GM21576 (cell line): ENCODE results near the gene BNC1.
"Not testable (repeated sequence)": the region's sequence is repeated elsewhere in the genome, so short reads cannot be mapped to it uniquely, and the experiment has no call there.

Source experiments
- ATAC-seq: cut with Tn5 transposase; IDR thresholded peaks from one replicate; pipeline ENCODE4 v1.9.1; 2021; ENCODE audit warnings: mild to moderate bottlenecking, moderate library complexity; ENCODE audit not compliant: unreplicated experiment

Gene BNC1

GRCh38 chr15:83249030-83249343, 35.5 kb downstream of the BNC1 start:
- no peak for ATAC-seq

GRCh38 chr15:83248151-83249029, 36.1 kb downstream of the BNC1 start:
- no peak for ATAC-seq

- ATAC-seq: no peak
Observed at GRCh38 chr15:83243634-83244033, 40.8 kb downstream of the BNC1 start.

- no peak for ATAC-seq
Observed at GRCh38 chr15:83230242-83230641, 54.2 kb downstream of the BNC1 start.

DNA sequence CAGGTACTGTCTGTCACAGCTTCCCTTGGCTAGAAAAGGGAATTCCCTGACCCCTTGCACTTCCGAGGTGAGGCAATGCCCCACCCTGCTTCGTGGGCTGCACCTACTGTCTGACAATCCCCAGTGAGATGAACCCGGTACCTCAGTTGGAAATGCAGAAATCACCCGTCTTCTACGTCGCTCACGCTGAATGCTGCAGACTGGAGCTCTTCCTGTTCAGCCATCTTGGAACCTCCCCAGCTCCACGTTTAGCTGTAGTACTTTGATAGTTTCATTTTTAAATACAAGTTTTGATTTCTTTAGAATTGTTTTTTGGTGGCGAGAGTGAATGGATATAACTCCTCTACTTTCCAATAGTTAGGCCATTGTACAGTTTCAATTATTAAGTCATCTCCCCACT, 59.0 kb downstream of the BNC1 start:
- no peak for ATAC-seq

GRCh38 chr15:83221781-83222180, 62.7 kb downstream of the BNC1 start:
- not testable (repeated sequence) for ATAC-seq

DNA sequence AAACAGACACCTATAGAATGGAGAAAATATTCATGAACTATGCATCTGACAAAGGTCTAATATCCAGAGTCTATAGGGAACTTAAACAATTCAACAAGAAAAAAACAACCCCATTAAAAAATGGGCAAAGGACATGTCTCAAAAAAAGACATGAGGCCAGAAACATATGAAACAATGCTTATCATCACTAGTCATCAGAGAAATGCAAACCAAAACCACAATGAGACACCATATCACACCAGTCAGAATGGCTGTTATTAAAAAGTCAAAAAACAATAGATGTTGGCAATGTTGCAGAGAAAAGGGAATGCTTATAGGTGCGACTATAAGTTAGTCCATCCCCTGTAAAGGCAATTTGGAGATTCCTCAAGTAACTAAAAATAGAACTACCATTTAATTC, 65.4 kb downstream of the BNC1 start:
- no peak for ATAC-seq

DNA sequence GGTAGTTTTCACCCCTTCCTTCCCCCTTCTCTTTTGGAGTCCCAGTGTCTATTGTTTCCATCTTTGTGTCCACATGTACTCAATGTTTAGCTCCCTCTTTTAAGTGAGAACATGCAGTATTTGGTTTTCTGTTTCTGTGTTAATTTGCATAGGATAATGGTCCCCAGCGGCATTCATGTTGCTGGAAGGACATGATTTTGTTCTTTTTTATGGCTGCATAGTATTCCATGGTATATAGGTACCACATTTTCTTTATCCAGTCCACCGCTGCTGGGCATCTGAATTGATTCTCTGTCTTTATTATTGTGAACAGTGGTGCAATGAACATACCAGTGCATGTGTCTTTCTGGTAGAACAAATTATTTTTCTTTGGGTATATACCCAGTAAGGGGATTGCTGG, 69.2 kb downstream of the BNC1 start:
- no peak for ATAC-seq

DNA sequence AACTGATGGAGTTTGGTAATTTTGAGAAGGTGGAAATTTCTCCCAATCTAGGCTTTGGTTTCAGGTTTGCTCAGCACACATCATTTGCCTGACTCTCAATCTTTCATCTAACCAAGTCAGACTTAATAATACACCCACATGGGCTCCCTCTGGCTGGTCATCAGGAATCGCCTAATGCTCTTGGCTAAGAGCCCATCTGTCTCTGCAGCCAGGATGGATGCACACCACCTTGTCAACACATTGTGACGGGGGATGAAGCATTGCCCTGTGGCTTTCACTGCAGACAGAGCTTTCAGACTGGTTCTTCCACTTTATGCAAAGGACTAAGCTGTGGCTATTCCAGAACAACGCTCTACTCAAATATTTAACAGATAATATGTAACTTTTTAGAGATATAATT, 73.8 kb downstream of the BNC1 start:
- no peak for ATAC-seq

GRCh38 chr15:83209333-83209732, 75.1 kb downstream of the BNC1 start:
- ATAC-seq: no peak

DNA sequence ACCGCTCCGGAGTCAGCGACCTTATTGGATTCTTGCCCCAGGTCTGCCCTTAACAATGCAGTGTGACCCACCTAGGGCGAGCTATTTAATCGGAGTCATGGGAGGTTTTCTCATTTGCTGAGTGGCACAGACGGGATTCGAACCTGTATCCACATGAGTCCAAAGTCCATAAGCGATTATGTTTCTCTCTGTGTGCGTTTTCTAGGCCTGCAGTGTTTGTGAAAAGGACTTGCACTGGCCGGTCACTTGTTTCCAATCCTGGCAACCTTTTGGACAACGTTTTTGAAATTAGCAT, 76.2 kb downstream of the BNC1 start:
- ATAC-seq: no peak

DNA sequence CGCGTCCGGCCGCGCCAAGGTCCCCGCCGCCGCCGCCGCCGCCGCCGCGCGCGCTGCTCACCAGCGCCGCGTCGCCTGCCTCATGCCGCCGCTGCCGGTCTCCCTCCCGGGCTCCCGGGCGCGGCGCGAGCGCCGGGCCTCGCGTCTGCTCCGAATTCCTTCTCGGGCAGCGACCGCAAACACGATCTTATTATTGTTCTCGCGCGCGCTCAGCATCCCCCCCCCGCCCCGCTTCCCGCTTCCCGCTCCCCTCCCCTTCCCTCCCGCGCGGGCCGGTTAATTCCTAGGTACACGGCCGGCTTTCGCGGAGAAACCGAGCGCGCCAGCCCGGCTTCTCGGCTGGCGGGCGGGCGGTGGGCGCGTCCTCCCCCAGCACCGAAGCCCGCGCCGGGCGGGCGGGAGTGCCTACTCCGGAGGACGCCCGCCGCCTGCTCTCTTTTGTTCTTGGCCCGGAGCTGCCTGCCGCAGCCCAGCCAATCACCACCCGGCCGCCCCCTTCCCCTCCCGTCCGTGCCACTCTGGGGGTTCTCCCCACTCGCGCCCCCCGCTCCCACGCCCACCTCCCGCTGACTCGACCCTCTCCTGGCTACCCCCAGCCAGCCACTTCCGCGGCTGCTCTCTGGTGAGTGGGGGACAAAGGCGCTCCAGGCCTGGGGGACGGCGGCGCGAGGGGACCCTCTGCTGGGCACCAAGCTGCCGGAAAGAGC, 76.7 kb downstream of the BNC1 start, which contains the start of gene HDGFL3:
HDGFL3 (minus strand) TSS at position 164 of the 707 bp plus-strand sequence. CDS start 409 bp downstream, outside the sequence.
- ATAC-seq: no peak

DNA sequence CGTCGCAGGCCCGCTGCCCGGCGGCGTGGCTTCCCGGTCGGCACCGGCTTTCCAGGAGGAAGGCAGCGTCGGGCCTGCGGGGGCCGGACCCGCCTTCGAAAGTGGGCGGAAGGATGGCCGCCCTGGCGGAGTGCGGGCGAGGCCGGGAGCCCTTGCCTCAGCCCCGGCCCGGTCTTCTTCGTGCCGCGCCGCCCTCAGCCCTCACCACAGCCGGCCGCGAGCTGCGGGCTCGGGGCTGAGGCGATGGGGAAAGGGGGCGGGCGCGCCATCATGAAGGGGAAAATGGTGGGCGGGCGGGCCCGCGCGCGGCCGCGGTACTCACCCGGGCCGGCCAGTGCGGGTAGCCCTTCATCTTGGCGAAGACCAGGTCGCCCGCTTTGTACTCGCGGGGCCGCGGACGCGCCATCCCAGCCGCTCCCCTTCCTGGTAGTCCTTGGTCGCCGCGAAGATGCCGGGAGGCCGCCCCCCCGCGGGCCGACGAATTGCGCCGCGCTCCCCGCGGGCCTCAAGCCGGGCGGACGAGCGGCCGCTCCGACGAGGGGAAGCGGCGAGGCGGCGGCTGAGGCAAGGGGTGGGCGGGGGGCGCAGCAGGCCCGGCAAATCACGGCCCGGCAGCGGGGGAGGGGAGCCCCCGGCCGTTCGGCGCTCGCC, 77.3 kb downstream of the BNC1 start:
- no peak for ATAC-seq

DNA sequence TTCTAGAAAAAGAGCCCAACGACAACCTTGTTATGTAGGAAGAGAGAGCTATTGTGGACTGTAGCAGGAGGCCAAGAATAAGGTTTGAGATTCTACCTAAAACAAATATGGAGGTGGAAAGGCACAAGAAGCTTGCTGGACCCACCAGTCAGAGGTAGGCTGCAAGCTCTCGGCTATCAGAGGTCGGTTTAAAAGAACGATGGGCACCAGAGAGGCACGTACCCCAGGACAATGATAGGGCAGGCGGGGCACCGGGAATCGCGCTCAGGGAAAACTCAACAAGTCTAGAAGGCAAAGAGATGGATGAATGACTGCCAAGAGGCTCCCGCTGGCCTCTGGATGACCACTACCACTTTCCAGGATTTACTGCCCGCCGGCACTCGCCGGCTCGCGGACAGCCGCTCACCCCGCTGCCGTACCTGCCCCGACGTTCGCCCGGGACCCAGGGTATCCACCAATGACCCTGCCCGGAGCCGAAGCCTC, 77.9 kb downstream of the BNC1 start:
- no peak for ATAC-seq
